Measurements from ENCODE around the gene COG7.

COG7 gene

DNA sequence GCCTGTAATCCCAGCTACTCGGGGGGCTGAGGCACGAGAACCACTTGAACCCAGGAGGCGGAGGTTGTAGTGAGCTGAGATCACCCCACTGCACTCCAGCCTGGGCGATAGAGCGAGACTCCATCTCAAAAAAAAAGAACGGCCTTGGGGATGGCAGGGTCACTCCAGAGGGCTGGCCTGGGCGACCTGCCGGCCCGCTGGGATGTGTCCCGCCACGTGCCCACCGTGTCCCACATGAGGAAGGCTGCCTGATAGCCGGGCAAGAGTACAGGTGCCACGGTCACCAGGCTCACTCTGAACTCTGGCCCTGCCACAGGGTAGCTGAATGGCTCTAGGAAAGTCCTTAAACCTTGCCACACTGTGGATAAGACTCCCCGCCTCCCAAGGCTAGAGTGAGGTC is 67.5 kb downstream of the COG7 start:
- Histone ChIP-seq H3K4me3 (ENCODE audit: low read length, poor library complexity, severe bottlenecking) (no peak overlapping the region), H3K36me3 (ENCODE audit: insufficient read depth, low read length) (no peaks in the 10 kb centered on the region), H3K79me2 (ENCODE audit: insufficient read depth, low read length) (no peaks in the 10 kb centered on the region), H3K9ac (ENCODE audit: low read depth, low read length, poor library complexity, severe bottlenecking) (no peak overlapping the region), H3K27me3 (ENCODE audit: insufficient read depth, low read length, poor library complexity, severe bottlenecking) (no peaks in the 10 kb centered on the region), H3F3A (ENCODE audit: low read depth) (no peaks in the 10 kb centered on the region), H2AFZ (ENCODE audit: low read length) (no peak overlapping the region), H3K9me2 (replicated peaks; ENCODE audit: low read depth, low read length) (no peaks in the 10 kb centered on the region), H4K20me1 (ENCODE audit: insufficient read depth, low read length, poor library complexity, severe bottlenecking) (no peaks in the 10 kb centered on the region), H3K9me3 (ENCODE audit: insufficient read depth, low read depth, low read length) (no peaks in the 10 kb centered on the region), H3K4me1 (ENCODE audit: insufficient read depth, low read length, poor library complexity, severe bottlenecking) (no peaks in the 10 kb centered on the region), H3K4me2 (ENCODE audit: low read depth, low read length, poor library complexity, severe bottlenecking) (no peak overlapping the region)
- no peak for TF ChIP-seq EZH2phosphoT487 (IDR thresholded peaks at IDR 0.05; ENCODE audit: borderline replicate concordance)
- TF ChIP-seq, protein P1, sequence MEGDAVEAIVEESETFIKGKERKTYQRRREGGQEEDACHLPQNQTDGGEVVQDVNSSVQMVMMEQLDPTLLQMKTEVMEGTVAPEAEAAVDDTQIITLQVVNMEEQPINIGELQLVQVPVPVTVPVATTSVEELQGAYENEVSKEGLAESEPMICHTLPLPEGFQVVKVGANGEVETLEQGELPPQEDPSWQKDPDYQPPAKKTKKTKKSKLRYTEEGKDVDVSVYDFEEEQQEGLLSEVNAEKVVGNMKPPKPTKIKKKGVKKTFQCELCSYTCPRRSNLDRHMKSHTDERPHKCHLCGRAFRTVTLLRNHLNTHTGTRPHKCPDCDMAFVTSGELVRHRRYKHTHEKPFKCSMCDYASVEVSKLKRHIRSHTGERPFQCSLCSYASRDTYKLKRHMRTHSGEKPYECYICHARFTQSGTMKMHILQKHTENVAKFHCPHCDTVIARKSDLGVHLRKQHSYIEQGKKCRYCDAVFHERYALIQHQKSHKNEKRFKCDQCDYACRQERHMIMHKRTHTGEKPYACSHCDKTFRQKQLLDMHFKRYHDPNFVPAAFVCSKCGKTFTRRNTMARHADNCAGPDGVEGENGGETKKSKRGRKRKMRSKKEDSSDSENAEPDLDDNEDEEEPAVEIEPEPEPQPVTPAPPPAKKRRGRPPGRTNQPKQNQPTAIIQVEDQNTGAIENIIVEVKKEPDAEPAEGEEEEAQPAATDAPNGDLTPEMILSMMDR (conservative IDR thresholded peaks at IDR 0.05; ENCODE audit: low read length), result no peak

DNA sequence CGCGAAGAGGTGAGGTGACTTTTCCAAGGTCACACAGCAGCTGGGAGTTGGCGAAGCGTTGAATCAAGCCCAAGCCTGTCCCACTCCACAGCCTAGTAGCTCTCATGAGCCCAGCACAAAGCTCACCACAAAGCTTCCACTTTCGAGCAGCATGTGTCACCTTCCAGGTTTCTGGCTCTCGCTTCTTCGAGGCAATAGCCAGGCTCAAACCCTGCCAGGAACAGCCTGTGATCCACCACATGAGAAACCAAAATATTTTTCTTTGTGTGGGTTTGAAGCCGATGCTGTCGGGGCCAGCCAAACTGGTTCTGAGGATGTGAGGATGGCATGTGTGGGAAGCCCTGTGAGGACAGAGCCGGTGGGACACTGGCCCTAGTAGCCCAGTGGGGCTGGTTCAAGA is 68.1 kb downstream of the COG7 start:
- Histone ChIP-seq H3K4me1 (ENCODE audit: insufficient read depth, low read length, poor library complexity, severe bottlenecking) (no peaks in the 10 kb centered on the region), H3K9me2 (replicated peaks; ENCODE audit: low read depth, low read length) (no peaks in the 10 kb centered on the region), H3K36me3 (ENCODE audit: insufficient read depth, low read length) (no peaks in the 10 kb centered on the region), H4K20me1 (ENCODE audit: insufficient read depth, low read length, poor library complexity, severe bottlenecking) (no peaks in the 10 kb centered on the region), H2AFZ (ENCODE audit: low read length) (no peak overlapping the region), H3K79me2 (ENCODE audit: insufficient read depth, low read length) (no peaks in the 10 kb centered on the region), H3K27me3 (ENCODE audit: insufficient read depth, low read length, poor library complexity, severe bottlenecking) (no peaks in the 10 kb centered on the region), H3K9ac (ENCODE audit: low read depth, low read length, poor library complexity, severe bottlenecking) (no peak overlapping the region), H3F3A (ENCODE audit: low read depth) (no peaks in the 10 kb centered on the region), H3K4me2 (ENCODE audit: low read depth, low read length, poor library complexity, severe bottlenecking) (no peak overlapping the region), H3K9me3 (ENCODE audit: insufficient read depth, low read depth, low read length) (no peaks in the 10 kb centered on the region), H3K4me3 (ENCODE audit: low read length, poor library complexity, severe bottlenecking) (no peak overlapping the region)
- TF ChIP-seq, protein P1 (conservative IDR thresholded peaks at IDR 0.05; ENCODE audit: low read length), result no peak
- TF ChIP-seq EZH2phosphoT487 (IDR thresholded peaks at IDR 0.05; ENCODE audit: borderline replicate concordance), result no peak

GRCh38 chr16:23383881-23384280 is 69.1 kb downstream of the COG7 start:
- no peaks in the 10 kb centered on the region for H4K20me1 ChIP-seq (ENCODE audit: insufficient read depth, low read length, poor library complexity, severe bottlenecking)
- TF ChIP-seq, protein P1 (conservative IDR thresholded peaks at IDR 0.05; ENCODE audit: low read length), result no peak
- TF ChIP-seq EZH2phosphoT487 (IDR thresholded peaks at IDR 0.05; ENCODE audit: borderline replicate concordance), result no peak
- no peaks in the 10 kb centered on the region for H3K9me2 ChIP-seq (replicated peaks; ENCODE audit: low read depth, low read length)
- H3K36me3 ChIP-seq (ENCODE audit: insufficient read depth, low read length), result no peaks in the 10 kb centered on the region
- no peaks in the 10 kb centered on the region for H3K27me3 ChIP-seq (ENCODE audit: insufficient read depth, low read length, poor library complexity, severe bottlenecking)
- no peak overlapping the region for H3K9ac ChIP-seq (ENCODE audit: low read depth, low read length, poor library complexity, severe bottlenecking)
- no peak overlapping the region for H3K4me2 ChIP-seq (ENCODE audit: low read depth, low read length, poor library complexity, severe bottlenecking)
- H3K9me3 ChIP-seq (ENCODE audit: insufficient read depth, low read depth, low read length), result no peaks in the 10 kb centered on the region
- no peak overlapping the region for H2AFZ ChIP-seq (ENCODE audit: low read length)
- no peaks in the 10 kb centered on the region for H3K79me2 ChIP-seq (ENCODE audit: insufficient read depth, low read length)
- no peaks in the 10 kb centered on the region for H3F3A ChIP-seq (ENCODE audit: low read depth)
- H3K4me1 ChIP-seq (ENCODE audit: insufficient read depth, low read length, poor library complexity, severe bottlenecking), result no peaks in the 10 kb centered on the region
- no peak overlapping the region for H3K4me3 ChIP-seq (ENCODE audit: low read length, poor library complexity, severe bottlenecking)

All from Loucy (cell line).